HG02610 (cell line): ENCODE measurements around the gene ARAP2.

ENCODE experiments used
- ATAC-seq: cut with Tn5 transposase; IDR thresholded peaks from one replicate; pipeline ENCODE4 v1.9.1; 2021; ENCODE audit warnings: mild to moderate bottlenecking, moderate library complexity; ENCODE audit not compliant: unreplicated experiment

ARAP2 gene

DNA sequence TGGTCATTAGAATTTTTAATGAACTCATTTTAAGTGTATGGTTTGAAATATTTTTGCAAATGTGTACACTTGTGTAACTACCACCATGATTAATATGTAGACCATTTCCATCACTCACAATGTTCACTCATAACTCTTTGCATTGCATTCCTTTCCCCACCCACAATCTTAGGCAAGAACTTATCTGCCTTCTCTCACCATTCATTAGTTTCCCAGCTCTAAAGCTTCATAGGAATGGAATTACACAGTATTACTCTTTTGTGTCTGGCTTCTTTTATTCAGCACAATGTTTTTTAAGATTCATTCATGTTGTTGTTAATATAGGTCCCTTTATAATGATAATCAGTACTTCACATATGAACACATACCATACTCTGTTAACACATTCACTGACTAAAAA is 106.1 kb downstream of the ARAP2 start:
- ATAC-seq, result no peak

DNA sequence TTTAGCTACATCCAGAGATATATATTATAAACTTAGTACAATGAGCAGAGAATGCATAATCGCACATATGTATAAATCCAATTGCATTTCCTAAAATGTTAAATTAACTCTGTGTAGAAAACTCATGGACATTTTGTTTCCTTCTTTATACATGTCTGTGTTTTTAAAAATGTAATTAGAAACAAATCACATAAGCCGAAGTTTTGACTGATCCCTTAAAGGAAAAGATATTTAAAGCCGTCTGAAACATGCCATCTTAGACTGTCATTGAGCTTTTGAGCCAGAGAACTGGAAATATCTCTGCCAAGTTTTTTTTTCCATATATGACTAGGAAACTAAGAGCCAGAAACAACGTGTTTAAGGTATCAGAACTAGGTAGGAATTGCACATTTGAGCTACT is 107.0 kb downstream of the ARAP2 start:
- no peak for ATAC-seq

DNA sequence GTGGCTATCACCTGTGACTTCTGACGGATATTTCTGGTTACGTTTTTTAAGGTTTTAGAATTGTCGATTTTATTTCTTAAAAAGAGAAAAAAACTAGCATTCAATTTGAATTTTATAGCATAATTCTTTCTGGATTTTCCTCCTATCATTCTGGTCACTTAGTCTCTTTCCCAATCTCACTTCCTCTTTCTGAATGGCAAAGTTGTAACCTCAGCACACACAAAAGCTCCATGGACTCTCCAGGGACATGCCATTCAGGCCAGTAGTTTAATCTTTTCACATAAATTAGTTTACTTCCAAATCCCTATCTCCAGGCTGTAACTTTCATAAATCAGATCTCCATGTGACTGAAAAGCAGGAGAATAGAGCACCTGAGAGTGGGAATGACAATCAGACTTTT is 110.7 kb downstream of the ARAP2 start:
- ATAC-seq, result no peak

DNA sequence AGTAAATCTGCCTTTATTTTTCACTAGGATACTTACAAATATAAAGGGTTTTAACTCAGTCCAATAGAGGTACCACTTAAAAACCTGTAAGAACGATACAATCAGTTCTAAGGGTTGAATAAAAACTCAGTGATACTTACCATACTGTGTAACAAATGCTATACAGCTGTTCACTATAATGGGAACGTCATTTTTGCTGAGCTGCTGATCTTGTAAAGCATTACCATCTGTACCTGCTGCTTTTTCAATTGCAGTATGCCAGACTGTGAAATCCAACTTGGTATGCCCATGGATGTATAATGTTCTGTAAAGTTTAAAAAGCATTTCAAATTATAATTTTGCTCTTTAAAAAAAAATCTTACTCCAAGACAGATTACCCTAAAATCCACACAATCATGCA is 111.2 kb downstream of the ARAP2 start:
- ATAC-seq, result no peak

DNA sequence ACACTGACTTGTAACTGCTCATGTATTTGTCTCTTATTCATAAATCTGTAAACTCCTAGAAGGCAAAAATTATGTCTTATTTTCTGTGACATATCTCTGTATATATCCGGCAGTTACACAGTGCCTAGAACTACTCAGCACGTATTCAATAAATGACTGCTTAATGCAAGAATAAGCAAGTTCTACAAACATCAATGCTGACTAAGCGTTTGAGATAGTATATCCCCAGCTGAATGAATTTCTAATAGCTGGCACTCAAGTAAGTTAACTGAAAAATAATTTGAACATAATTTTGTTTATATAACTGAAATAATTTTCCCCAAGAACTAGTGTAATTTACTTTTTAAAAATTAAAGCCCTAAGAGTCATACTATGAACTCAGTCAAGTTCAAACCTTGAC is 113.7 kb downstream of the ARAP2 start:
- no peak for ATAC-seq

DNA sequence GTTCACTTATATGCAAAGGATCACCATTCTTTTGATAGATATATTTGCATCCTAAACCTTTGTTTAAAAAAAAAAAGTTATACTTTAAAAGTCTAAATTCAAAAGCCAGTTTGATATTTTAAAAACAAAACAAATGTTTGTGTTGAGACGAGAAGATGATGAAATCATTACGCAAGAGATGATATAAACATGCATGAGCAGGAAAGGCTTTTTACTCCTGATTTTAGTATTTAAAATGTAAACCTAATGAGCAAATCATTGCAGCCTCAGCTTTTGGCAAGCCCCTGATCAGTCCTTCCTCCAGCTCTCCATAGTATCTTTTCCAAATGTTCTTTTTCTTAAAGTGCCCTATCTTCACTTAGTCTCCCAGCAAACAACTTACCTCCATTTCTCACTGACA is 115.6 kb downstream of the ARAP2 start:
- ATAC-seq, result no peak

DNA sequence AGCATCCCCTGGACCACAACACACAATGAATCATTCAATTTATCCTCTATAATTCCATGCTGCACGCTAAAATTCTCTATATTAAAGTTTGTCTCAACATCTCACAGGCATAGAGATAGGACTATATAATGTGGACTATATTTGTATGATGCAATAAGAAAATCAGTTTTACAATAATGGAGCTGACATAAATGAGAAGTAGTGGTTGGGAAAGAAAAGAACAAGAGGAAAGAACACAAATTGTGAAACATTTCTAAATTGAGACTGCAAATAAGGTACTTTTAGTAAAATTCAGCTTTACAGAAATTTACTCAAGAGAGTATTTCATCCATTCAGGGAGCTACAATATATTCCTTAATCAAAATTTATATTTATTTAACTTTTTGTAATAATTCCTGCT is 120.4 kb downstream of the ARAP2 start:
- ATAC-seq, result no peak

DNA sequence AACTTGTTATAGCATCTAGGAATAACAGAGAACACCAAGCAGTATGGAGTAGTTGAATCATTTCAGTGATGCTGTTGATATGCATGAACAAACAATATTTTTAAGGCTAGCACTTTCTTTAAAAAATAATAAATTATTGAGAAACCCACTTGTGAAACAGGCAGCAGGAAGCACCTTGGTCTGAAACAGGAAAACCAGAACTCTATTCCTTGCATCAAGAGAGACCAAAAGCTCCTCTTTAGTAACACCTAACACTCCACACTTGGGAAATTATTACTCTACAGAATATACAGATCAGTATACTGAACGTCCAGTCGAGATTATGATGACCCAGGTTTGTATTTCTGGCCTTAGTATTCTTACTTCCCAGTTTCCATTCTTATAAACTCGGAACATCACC is 129.0 kb downstream of the ARAP2 start:
- ATAC-seq, result no peak

DNA sequence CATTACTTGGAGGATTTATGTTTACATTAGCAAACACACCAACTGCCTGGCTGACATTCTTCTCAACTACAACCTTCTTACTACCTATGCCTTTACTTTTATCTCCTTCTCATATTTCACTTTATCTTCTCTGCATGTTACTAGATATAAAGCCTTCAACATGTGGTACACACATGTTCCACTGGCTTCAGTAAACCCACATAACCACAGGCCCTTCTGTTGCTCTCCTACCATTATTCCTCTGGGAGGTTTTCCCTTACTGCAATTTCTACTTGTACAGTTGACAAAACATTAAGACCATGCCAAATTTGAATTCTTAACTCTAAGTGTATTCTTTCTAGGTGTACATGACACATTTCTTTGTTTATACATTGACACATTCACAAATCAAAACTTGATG is 133.1 kb downstream of the ARAP2 start:
- no peak for ATAC-seq

DNA sequence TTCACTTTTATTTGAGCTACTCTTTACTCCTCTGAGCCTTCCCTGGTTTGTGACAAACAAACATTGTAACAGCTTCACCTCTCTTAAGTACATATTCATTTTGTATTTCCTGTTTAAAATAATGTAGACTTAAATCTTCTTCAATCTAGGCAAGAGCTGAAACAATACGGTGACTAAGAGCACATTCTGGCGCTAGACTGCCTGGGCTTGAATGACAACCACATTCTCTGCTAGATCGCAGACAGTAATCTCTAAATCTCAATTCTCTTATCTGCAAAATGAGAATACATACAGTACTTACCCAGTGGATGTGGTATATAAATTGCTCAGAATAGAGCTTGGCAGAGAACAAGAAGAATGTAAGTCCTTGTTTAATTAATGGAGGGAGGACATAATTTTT is 144.8 kb downstream of the ARAP2 start:
- ATAC-seq, result no peak

DNA sequence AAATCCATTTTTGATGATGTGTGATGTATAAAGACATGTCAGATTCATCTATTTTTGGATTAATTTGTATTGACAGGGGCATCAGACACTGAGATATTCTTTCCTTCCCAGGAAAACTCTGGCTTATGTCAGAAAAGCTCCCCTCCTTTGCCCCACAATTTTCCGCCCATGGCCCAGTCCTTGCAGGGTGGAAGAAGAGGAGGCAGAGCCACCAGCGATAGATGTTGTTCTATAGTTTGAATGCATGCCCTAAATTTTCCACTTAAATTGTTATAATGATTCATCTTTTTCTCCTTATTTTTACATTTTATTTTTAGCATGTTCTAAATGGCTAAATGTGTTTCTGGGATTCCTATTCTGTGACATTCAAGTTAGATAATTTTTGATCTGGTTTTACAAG is 149.3 kb downstream of the ARAP2 start:
- no peak for ATAC-seq

DNA sequence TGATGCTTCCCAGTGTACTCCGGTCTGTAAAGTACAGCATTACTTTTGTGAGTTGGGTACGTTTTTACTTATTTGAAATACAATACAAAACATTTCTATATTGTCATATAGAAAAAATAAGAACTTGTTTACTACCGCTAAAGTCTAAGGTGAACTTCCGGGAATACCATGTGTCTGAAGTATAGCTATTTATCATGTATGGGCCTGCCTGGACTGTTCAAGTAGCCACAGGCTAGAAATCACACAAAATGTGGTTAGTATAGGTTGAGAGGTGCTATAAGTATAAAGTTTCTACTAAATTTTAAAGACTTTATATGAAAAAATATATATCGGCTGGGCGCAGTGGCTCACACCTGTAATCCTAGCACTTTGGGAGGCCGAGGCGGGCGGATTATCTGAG is 152.3 kb downstream of the ARAP2 start:
- no peak for ATAC-seq

DNA sequence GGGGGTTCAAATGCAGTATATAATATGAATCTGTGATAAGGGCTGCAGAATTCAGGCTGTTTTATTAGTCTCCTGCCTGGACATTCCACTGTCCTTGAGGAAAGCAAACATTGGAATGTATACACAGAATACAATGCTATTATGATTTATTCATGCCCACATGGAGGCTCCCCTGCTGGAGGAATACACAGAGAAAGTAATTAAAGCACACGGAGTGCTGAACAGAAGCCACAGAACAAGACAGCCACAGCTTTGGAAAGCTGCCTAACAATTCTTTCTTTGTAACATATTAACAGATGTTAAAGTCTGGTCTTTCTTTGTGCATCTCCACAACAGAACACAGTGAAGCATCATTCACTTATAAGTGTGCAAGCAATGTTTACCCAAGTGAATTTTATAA is 155.8 kb downstream of the ARAP2 start:
- ATAC-seq, result no peak

DNA sequence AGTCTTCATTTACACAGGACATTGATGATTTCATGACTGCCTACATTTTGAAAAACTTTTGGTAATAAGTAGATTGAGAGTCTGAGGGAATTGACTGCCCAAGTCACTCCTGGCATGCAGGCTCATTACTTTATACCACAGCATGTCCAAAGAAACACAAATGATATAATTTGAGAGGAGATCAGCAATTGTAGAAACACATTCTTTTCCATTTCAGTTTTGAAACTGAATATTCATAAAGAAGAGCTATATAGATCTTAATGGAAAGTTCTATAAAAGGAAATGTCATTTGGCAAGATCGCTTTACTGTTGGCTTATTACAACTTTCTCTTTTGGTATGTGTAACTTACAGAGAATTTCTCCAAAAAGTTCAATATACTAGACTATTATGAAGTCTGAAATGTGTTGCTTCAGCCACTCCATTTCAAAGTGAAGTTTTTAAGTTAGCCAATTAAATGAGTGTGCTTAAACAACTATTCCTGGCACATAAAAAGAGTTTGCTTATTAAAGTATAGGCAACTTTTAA is 158.0 kb downstream of the ARAP2 start:
- no peak for ATAC-seq

DNA sequence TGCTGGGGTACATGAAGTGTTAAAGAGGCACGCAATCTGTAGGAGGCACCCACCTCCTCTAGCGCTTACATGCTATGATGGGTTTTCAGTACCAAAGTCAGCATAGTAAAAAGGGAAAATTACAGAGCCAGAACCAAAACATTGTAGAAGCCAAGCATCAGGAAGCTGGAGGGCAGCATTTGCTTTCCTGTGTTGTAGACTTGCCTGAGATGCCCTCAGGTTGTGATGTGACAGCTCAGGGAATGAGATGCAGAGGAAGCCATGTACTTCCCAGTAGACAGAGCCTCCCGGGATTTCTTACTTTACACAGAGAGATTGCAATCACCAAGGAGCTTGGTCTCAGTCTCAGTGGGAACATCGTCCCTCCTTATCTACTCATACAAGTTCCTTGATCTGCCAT is 161.5 kb downstream of the ARAP2 start:
- ATAC-seq, result no peak

DNA sequence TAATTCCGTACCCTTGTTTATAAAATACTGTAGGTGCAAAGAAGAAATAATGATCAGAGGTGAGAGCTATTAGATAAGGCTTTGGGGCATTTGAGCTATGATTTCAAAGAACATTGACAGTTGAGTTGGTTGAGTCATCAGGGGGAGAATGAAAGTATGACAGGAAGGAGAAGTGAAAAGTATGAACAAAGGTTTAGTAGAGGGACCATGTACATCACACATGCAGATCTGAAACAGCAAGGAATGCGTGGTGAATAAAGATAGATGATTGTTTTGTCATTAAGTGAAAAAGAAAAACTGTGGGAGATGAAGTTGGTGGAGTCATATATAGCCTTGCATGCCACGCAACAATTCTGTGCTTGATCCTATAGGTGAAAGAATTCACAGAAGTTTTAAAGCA is 163.1 kb downstream of the ARAP2 start:
- ATAC-seq, result peak; percentile 98

DNA sequence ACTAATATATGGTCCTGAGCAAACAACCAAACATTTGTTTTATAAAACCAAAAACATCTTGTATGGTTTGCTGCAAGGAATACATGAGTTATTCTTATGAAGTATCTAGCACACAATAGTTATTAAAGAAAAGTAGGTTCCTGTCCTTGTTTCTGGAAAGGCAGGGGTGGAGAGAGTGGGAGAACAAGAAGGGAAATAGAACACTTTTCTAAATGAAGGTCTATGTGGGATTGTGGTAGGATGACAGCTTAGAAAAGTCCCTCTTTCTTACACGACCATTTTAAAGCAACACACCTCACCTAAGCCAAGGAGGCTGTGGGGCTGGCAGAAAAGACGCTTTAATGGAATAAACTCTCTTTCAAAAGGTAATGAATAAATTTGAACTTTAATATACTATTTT is 164.6 kb downstream of the ARAP2 start:
- no peak for ATAC-seq

DNA sequence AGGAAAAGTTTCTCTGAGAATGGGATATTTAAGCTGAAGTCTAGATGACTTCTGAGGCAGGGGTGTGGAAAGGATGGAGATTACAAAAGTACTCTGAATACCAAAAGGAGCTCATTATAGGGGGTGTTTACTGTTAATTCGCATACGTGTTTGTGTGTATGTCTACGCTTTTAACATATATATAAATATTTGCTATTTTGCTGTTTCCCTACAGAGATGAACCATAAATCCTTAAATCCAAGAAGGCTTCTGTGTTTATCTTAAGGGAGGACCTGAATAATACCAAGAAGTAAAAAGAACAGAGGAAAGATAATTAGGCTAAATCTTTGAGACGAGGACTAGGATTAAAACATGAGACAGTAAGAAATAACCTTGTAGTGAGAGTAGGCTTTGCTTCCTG is 166.0 kb downstream of the ARAP2 start:
- no peak for ATAC-seq

DNA sequence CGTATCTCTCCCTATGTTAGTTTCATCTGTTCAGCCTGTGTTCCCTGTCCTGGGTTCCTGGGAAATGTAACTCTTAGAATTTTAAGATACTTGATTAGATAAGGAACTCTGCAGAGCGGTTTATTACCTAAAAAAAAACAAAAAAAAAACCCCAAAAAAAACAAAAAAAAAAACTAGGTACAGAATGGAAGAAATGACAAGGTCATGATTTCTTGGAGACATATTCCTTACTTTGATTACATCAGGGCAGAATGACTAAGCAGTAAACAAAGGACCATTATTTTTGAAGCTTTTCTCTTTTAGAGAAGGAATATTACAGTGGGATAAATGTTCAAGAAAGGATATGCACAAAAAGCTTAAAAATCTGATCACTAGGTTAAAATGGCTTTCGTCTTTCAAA is 171.8 kb downstream of the ARAP2 start:
- ATAC-seq, result no peak

DNA sequence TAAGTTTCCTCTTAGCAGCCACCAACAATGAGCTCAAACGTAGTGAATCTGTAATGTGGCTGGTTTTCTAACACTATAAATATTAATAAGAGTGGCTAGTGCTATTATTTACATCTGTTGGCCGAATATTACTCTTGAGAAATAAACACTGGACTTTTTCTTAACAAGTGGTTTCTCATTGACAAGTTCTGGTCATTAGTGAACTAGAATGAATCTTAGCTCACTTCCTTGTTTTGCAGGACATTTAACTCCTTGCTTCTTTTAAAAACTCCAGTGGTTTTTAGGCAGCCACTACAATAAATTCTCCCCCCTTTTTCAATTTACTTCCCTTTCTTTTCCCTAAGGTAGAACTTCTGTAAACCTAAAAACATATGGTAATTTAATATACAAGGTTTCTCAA is 177.2 kb downstream of the ARAP2 start:
- no peak for ATAC-seq

DNA sequence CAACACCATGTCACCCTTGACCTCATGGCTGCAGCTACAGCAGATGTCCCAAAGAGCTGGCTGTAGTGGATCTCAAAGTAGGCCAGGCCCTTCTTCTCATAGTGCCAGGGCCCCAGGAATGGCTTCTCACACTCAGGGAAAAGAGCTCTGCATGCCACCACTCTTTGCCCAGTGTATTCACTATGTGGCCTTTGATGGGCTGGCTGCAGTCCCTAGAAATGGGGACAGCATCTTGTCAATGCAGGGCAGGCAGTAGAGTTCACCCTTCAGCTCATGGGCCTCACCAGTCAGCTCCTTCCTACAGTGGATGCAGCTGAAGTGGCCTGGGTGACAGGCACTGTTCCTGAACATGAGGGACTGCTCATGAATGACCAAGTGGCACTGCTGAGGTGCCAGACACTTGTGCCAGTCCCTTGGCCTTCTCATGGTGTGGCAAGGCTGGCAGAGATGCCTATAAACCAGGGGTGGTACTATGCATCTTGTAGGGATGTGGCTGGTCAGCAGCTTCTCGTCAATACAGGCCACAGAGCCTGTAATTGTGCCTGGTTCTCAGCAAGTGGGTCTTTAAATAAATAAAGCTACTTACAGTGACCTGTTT is 178.9 kb downstream of the ARAP2 start:
- ATAC-seq, result no peak

DNA sequence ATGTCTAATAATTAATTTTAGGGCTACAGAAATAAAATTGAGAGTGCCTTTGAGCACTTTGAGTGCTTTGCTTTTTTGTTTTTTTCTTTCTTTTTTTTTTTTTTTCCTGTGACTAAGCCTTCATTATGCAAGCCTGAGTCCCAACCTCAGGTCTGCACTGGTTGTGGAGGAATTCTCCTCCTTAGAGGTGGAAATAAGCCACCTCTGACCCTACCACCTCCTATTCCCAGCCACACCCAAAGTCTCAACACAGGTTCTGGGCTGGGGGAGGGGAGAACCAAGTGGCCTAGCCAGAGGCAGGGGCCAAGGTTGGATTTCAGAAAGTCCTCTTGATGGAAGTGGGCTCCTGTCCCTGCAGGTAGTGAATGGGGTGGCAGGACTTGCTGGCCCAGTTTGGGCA is 180.2 kb downstream of the ARAP2 start:
- no peak for ATAC-seq

DNA sequence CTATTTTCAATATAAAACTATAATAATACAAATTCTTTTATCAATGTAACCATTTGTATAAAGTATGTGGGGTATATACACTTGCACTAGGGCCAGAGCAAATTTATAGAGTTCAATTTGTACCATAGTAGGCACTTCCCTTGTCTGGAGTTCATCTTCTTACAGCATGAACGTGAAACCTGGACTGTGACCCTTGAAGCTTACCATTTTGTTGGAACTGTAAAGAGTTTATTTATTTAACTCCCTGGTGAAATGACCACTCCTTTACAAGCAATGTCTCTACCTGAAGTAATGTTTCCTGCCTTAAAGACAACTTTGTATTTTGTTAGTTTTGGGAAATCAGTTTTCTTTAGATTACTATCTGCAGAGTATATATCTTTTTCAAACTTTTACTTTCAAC is 188.2 kb downstream of the ARAP2 start:
- ATAC-seq, result no peak
